Measurements from ENCODE around the gene SPI1.
"Not testable (repeated sequence)": the region's sequence is repeated elsewhere in the genome, so short reads cannot be mapped to it uniquely, and the experiment has no call there.

The SPI1 gene

GRCh38 chr11:47317064-47317828 is 61.1 kb downstream of the SPI1 start:
- no peak for DNase-seq

- DNase-seq, result not testable (repeated sequence)
These were observed 61.8 kb downstream of the SPI1 start for GRCh38 chr11:47316501-47316900.

GRCh38 chr11:47314992-47315391 is 63.4 kb downstream of the SPI1 start:
- DNase-seq, result no peak

- DNase-seq, result no peak
These were observed 70.1 kb downstream of the SPI1 start for GRCh38 chr11:47308050-47308823.

- no peak for DNase-seq
These were observed 71.9 kb downstream of the SPI1 start for GRCh38 chr11:47306484-47306844.

- no peak for DNase-seq
These were observed 72.4 kb downstream of the SPI1 start for GRCh38 chr11:47305734-47306483.

Data from CD4-positive, alpha-beta T cell treated with Interleukin-17A for 4 hours (primary cell).